EL (cell line): ENCODE results near the gene AADAC.
"Not testable (repeated sequence)": the region's sequence is repeated elsewhere in the genome, so short reads cannot be mapped to it uniquely, and the experiment has no call there.

Experiments used
- DNase-seq: peaks from one replicate; pipeline ENCODE4 v3.0.0-alpha.2; 2016

The AADAC gene

GRCh38 chr3:151859233-151859673 is 45.3 kb downstream of the AADAC start:
- DNase-seq: no peak

GRCh38 chr3:151859905-151860304 is 46.0 kb downstream of the AADAC start:
- no peak for DNase-seq

GRCh38 chr3:151863611-151864010 is 49.7 kb downstream of the AADAC start:
- DNase-seq: peak; percentile 20

- DNase-seq: peak; percentile 89
Observed at GRCh38 chr3:151864423-151865101, 50.6 kb downstream of the AADAC start.

- DNase-seq: no peak
Observed at GRCh38 chr3:151866711-151867410, 52.9 kb downstream of the AADAC start.

GRCh38 chr3:151867666-151868065 is 53.8 kb downstream of the AADAC start:
- DNase-seq: no peak

- no peak for DNase-seq
Observed at GRCh38 chr3:151869181-151869580, 55.3 kb downstream of the AADAC start.

GRCh38 chr3:151871639-151872468 is 57.9 kb downstream of the AADAC start:
- DNase-seq: no peak

GRCh38 chr3:151873398-151873797 is 59.5 kb downstream of the AADAC start, which contains the start of gene SUCNR1:
SUCNR1 (plus strand) TSS chr3:151873643; CDS start chr3:151879893, 6,250 bp downstream.
- DNase-seq: no peak

- DNase-seq: not testable (repeated sequence)
Observed at GRCh38 chr3:151874079-151874478, 60.2 kb downstream of the AADAC start.

GRCh38 chr3:151875759-151876158 is 61.8 kb downstream of the AADAC start:
- no peak for DNase-seq

- DNase-seq: no peak
Observed at GRCh38 chr3:151877269-151877668, 63.4 kb downstream of the AADAC start.
